Muscle layer of duodenum (tissue), 2 donors: ENCODE results near the gene PON2.
"Not testable (repeated sequence)": the region's sequence is repeated elsewhere in the genome, so short reads cannot be mapped to it uniquely, and the experiment has no call there.

Source experiments
- H3K27ac ChIP-seq: one replicate; pipeline ENCODE4 v1.7.0; 2013; ENCODE audit warnings: mild to moderate bottlenecking, low read length
- H3K27me3 ChIP-seq: one replicate; pipeline ENCODE4 v1.7.0; 2013; ENCODE audit warnings: low read depth, mild to moderate bottlenecking, control low read depth, low read length
- H3K36me3 ChIP-seq, 2 donors: one replicate each; pipeline ENCODE4 v1.7.0; 2013; ENCODE audit warnings: low read length in 2 of 2, control low read depth in 1 of 2, mild to moderate bottlenecking in 1 of 2; ENCODE audit not compliant: insufficient read depth in 2 of 2, control insufficient read depth in 1 of 2
- H3K4me1 ChIP-seq, 2 donors: one replicate each; pipeline ENCODE4 v1.7.0; 2013; ENCODE audit warnings: low read length in 2 of 2, mild to moderate bottlenecking in 2 of 2, control low read depth in 1 of 2, moderate library complexity in 1 of 2; ENCODE audit not compliant: insufficient read depth in 2 of 2, control insufficient read depth in 1 of 2
- H3K4me3 ChIP-seq, 2 donors: one replicate each; pipeline ENCODE4 v1.7.0; 2013; ENCODE audit warnings: low read length in 2 of 2, low read depth in 1 of 2, mild to moderate bottlenecking in 1 of 2
- H3K9me3 ChIP-seq, 2 donors: one replicate each; pipeline ENCODE4 v1.7.0; 2013; ENCODE audit warnings: low read length in 2 of 2, control low read depth in 1 of 2, mild to moderate bottlenecking in 1 of 2; ENCODE audit not compliant: control insufficient read depth in 1 of 2
- donor health status: healthy.

Gene PON2

GRCh38 chr7:95471071-95471470 lies 36.2 kb upstream of the PON2 start:
- Histone ChIP-seq H3K36me3 (no peaks in the 10 kb centered on the region), H3K27ac (no peak overlapping the region), H3K9me3 (no peaks in the 10 kb centered on the region), H3K27me3 (no peaks in the 10 kb centered on the region), H3K4me3 (no peak overlapping the region), H3K4me1 (no peaks in the 10 kb centered on the region)

- H3K27ac ChIP-seq: no peak overlapping the region
- no peak overlapping the region for H3K4me3 ChIP-seq
- H3K27me3 ChIP-seq: no peaks in the 10 kb centered on the region
- no peaks in the 10 kb centered on the region for H3K9me3 ChIP-seq
- no peaks in the 10 kb centered on the region for H3K4me1 ChIP-seq
- H3K36me3 ChIP-seq: no peaks in the 10 kb centered on the region
These were observed 35.6 kb upstream of the PON2 start for GRCh38 chr7:95470452-95470851.

GRCh38 chr7:95469848-95470247 lies 35.0 kb upstream of the PON2 start:
- no peaks in the 10 kb centered on the region for H3K36me3 ChIP-seq
- H3K9me3 ChIP-seq: no peaks in the 10 kb centered on the region
- H3K27me3 ChIP-seq: no peaks in the 10 kb centered on the region
- no peak overlapping the region for H3K27ac ChIP-seq
- no peak overlapping the region for H3K4me3 ChIP-seq
- no peaks in the 10 kb centered on the region for H3K4me1 ChIP-seq

- Histone ChIP-seq H3K9me3 (no peaks in the 10 kb centered on the region), H3K27ac (no peak overlapping the region), H3K4me1 (no peaks in the 10 kb centered on the region), H3K4me3 (no peak overlapping the region), H3K36me3 (no peaks in the 10 kb centered on the region), H3K27me3 (no peaks in the 10 kb centered on the region)
These were observed 34.4 kb upstream of the PON2 start for GRCh38 chr7:95469187-95469586.

- Histone ChIP-seq H3K4me3 (no peak overlapping the region), H3K27me3 (no peaks in the 10 kb centered on the region), H3K27ac (no peak overlapping the region), H3K4me1 (no peaks in the 10 kb centered on the region), H3K36me3 (no peaks in the 10 kb centered on the region), H3K9me3 (no peaks in the 10 kb centered on the region)
These were observed 33.2 kb upstream of the PON2 start for GRCh38 chr7:95467912-95468607.

- not testable (repeated sequence) for H3K36me3 ChIP-seq, H3K27me3 ChIP-seq
These were observed 25.8 kb upstream of the PON2 start for GRCh38 chr7:95460653-95461052.

GRCh38 chr7:95457947-95458346 lies 23.1 kb upstream of the PON2 start:
- Histone ChIP-seq H3K4me3 (no peak overlapping the region), H3K36me3 (no peaks in the 10 kb centered on the region), H3K9me3 (peaks cover 5 to 8% of the 10 kb centered on the region in 2 donors), H3K4me1 (no peaks in the 10 kb centered on the region), H3K27me3 (no peaks in the 10 kb centered on the region), H3K27ac (no peak overlapping the region)

More at GRCh38 chr7:95460653-95461052, 25.8 kb upstream of the PON2 start:
- H3K9me3 ChIP-seq, H3K4me3 ChIP-seq, H3K27ac ChIP-seq, H3K4me1 ChIP-seq: not testable (repeated sequence)

GRCh38 chr7:95454438-95455045 lies 19.7 kb upstream of the PON2 start:
- Histone ChIP-seq H3K4me3 (no peak overlapping the region), H3K9me3 (peaks cover 5 to 8% of the 10 kb centered on the region in 2 donors), H3K4me1 (no peaks in the 10 kb centered on the region), H3K27me3 (no peaks in the 10 kb centered on the region), H3K36me3 (no peaks in the 10 kb centered on the region), H3K27ac (no peak overlapping the region)

- Histone ChIP-seq H3K4me1 (no peaks in the 10 kb centered on the region), H3K27me3 (no peaks in the 10 kb centered on the region), H3K36me3 (no peaks in the 10 kb centered on the region), H3K27ac (no peak overlapping the region), H3K4me3 (no peak overlapping the region), H3K9me3 (no peaks in the 10 kb centered on the region)
These were observed 11.8 kb upstream of the PON2 start for GRCh38 chr7:95446618-95447017.

- no peak overlapping the region for H3K4me3 ChIP-seq
- no peaks in the 10 kb centered on the region for H3K4me1 ChIP-seq
- H3K27ac ChIP-seq: no peak overlapping the region
- H3K9me3 ChIP-seq: no peaks in the 10 kb centered on the region
- no peaks in the 10 kb centered on the region for H3K36me3 ChIP-seq
- H3K27me3 ChIP-seq: no peaks in the 10 kb centered on the region
These were observed 10.0 kb upstream of the PON2 start for GRCh38 chr7:95444796-95445195.

- Histone ChIP-seq H3K9me3 (no peaks in the 10 kb centered on the region), H3K36me3 (no peaks in the 10 kb centered on the region), H3K27ac (no peak overlapping the region), H3K27me3 (no peaks in the 10 kb centered on the region), H3K4me1 (no peaks in the 10 kb centered on the region), H3K4me3 (no peak overlapping the region)
These were observed 6.4 kb upstream of the PON2 start for GRCh38 chr7:95441042-95441823.
